Suprapubic skin (tissue), 3 donors: Measurements from ENCODE around the gene NELL1.

ENCODE experiments used
- CTCF ChIP-seq, 2 donors: fragments of 200-600 bp in 1 of 2; fragments of 450-650 bp in 1 of 2; sonication (generic) in 1 of 2; IDR thresholded peaks; one replicate each; pipeline ENCODE4 v1.5.1; 2016 to 2019; ENCODE audit warnings: antibody characterized with exemption in 2 of 2, mild to moderate bottlenecking in 1 of 2, moderate library complexity in 1 of 2
- EP300 ChIP-seq: sonication (generic); formaldehyde crosslinking; IDR thresholded peaks from one replicate; pipeline ENCODE4 v1.6.1; 2017; ENCODE audit warnings: antibody characterized with exemption
- POLR2A ChIP-seq, 2 donors: fragments of 450-650 bp; IDR thresholded peaks; one replicate each; pipeline ENCODE4 v1.6.1; 2017; ENCODE audit warnings: antibody characterized with exemption in 2 of 2, mild to moderate bottlenecking in 2 of 2, moderate library complexity in 2 of 2

GRCh38 chr11:20873054-20873453 lies 203.7 kb downstream of the NELL1 start:
- TF ChIP-seq CTCF (IDR thresholded peaks at IDR 0.05) = no peak
- TF ChIP-seq POLR2A (IDR thresholded peaks at IDR 0.05) = no peak
- no peak for TF ChIP-seq EP300
